GM12878 (cell line): ENCODE data around the gene CCM2.

Source experiments
- CREM ChIP-seq: IDR thresholded peaks from 2 replicates; pipeline ENCODE4 v1.6.1; 2014; ENCODE audit warnings: antibody characterized with exemption, low read depth
- EZH2 ChIP-seq: IDR thresholded peaks from 2 replicates; pipeline ENCODE4 v1.6.1; 2012; ENCODE audit warnings: low read depth, mild to moderate bottlenecking, control low read depth, inconsistent platforms, low read length, borderline replicate concordance; ENCODE audit not compliant: control insufficient read depth
- FOXK2 ChIP-seq: fragments of 450-650 bp; IDR thresholded peaks from 2 replicates; pipeline ENCODE4 v1.6.1; 2017; ENCODE audit warnings: mild to moderate bottlenecking, moderate library complexity
- PAX5 ChIP-seq: IDR thresholded peaks from 2 replicates; pipeline ENCODE4 v1.6.1; 2011; ENCODE audit warnings: low read depth, low read length, borderline replicate concordance
- POLR2A ChIP-seq: IDR thresholded peaks from 2 replicates; pipeline ENCODE4 v1.6.1; 2011; ENCODE audit warnings: low read depth, mild to moderate bottlenecking, low read length
- ZSCAN29 ChIP-seq: fragments of 450-650 bp; IDR thresholded peaks from 2 replicates; pipeline ENCODE4 v1.6.1; 2017; ENCODE audit warnings: mild to moderate bottlenecking, moderate library complexity
- TF ChIP-seq, protein P1 (sequence below): IDR thresholded peaks from 2 replicates; pipeline ENCODE4 v1.6.1; 2012; ENCODE audit warnings: low read depth, low read length, improper control_type of control experiment
- TF ChIP-seq, protein P2 (sequence below), 3 experiments: IDR thresholded peaks in 2 of 3; conservative IDR thresholded peaks in 1 of 3; 2 replicates each; pipeline ENCODE4 v1.5.1; 2011; ENCODE audit warnings: low read depth in 3 of 3, low read length in 3 of 3, mild to moderate bottlenecking in 3 of 3, control low read depth in 2 of 3, moderate library complexity in 2 of 3, inconsistent platforms in 1 of 3, mixed read lengths in 1 of 3; ENCODE audit not compliant: control insufficient read depth in 2 of 3, insufficient read depth in 1 of 3; ENCODE audit errors: extremely low read depth in 1 of 3

- peak; percentile 39; the same call in 1 of the 2 replicates for TF ChIP-seq POLR2A
- TF ChIP-seq CREM = no peak
- no peak for TF ChIP-seq FOXK2
- TF ChIP-seq ZSCAN29 = no peak
- TF ChIP-seq, protein P1, sequence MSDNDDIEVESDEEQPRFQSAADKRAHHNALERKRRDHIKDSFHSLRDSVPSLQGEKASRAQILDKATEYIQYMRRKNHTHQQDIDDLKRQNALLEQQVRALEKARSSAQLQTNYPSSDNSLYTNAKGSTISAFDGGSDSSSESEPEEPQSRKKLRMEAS = no peak
- TF ChIP-seq, protein P2, sequence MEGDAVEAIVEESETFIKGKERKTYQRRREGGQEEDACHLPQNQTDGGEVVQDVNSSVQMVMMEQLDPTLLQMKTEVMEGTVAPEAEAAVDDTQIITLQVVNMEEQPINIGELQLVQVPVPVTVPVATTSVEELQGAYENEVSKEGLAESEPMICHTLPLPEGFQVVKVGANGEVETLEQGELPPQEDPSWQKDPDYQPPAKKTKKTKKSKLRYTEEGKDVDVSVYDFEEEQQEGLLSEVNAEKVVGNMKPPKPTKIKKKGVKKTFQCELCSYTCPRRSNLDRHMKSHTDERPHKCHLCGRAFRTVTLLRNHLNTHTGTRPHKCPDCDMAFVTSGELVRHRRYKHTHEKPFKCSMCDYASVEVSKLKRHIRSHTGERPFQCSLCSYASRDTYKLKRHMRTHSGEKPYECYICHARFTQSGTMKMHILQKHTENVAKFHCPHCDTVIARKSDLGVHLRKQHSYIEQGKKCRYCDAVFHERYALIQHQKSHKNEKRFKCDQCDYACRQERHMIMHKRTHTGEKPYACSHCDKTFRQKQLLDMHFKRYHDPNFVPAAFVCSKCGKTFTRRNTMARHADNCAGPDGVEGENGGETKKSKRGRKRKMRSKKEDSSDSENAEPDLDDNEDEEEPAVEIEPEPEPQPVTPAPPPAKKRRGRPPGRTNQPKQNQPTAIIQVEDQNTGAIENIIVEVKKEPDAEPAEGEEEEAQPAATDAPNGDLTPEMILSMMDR (IDR thresholded peaks at IDR 0.05 in 2 of 3, conservative IDR thresholded peaks at IDR 0.05 in 1 of 3; ENCODE audit: control insufficient read depth in 2 of 3, extremely low read depth in 1 of 3, insufficient read depth in 1 of 3, low read depth in 3 of 3, low read length in 3 of 3) = no peak
- TF ChIP-seq PAX5 = no peak
- no peak for TF ChIP-seq EZH2
These were observed 28.0 kb upstream of the CCM2 start for GRCh38 chr7:44971902-44972441.
